ENCODE data around the gene IL15RA. TPM values are rescaled to one million over a fixed set of nuclear protein-coding genes. Genes with fewer than 3 reads are reported as not detected.

Gene IL15RA
- total and polyA plus RNA-seq, 7 experiments from 2014 or later, result 2.9 to 24.9 (median 5.6) TPM

DNA sequence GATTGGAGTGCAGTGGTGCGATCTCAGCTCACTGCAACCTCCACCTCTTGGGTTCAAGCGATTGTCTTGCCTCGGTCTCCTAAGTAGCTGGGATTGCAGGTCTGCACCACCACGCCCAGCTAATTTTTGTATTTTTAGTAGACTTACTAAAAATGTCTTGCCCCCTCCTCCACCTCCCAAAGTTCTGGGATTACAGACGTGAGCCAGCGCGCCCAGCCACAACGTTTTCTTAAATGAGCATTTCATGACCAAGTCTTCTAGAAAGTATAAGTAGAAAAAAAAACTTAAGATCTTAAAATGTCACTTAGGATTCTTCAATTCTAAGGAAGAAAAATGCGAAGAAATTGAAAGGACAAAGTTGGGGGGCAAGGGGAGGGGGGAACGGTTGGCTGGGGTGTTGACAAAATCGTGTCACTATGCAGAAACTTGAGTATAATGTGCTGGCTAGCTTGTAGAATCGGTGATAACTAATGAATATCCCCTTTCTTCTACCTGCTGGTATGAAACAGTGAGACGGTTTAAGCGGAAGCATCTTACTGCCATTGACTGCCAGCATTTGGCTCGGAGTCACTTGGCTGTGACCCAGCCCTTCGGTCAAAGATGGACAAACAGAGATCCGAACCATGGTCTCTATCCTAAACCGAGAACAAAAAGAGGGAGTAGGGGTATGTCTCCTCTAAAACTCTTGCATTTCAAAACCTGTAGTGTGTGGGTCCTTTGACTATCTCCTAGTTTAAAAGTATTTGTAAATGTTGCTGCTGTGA lies 74.7 kb downstream of the IL15RA start:
- H3K27ac ChIP-seq (ENCODE audit: low read depth, low read length), result no peak overlapping the region
- peaks cover 15 to 49% (median 28%) of the 10 kb centered on the region in 7 donors for H3K4me1 Mint-ChIP-seq
- no peaks in the 10 kb centered on the region for H3K27me3 Mint-ChIP-seq
- H3K4me3 Mint-ChIP-seq, result no peak overlapping the region
- ATAC-seq, result no peak
- no peak overlapping the region for H3K4me3 ChIP-seq (ENCODE audit: low read length)
- peaks cover 10 to 18% (median 11%) of the 10 kb centered on the region in 3 experiments for H3K36me3 ChIP-seq (ENCODE audit: control insufficient read depth in 2 of 3, insufficient read depth in 3 of 3, low read length in 3 of 3)
- H3K9me3 ChIP-seq (ENCODE audit: control insufficient read depth in 2 of 3, low read length in 3 of 3), result peaks cover 0 to 5% (median 0%) of the 10 kb centered on the region in 3 experiments
- intact Hi-C loops (cut with micrococcal nuclease), result no loop called here
- peaks cover 9 to 51% (median 37%) of the 10 kb centered on the region in 5 donors for H3K36me3 Mint-ChIP-seq
- ChIA-PET CTCF (no interaction called here), POLR2A (interaction anchor here (1.0 kb wide), 1 partner anchor 13 kb away, joined by 3 read pairs; the partner anchor contains the start of genes ANKRD16 and FBH1)
- H3K27me3 ChIP-seq (ENCODE audit: control insufficient read depth in 2 of 2, insufficient read depth in 2 of 2, low read length in 2 of 2), result no peaks in the 10 kb centered on the region
- H3K27ac Mint-ChIP-seq, result no peak overlapping the region
- H3K4me1 ChIP-seq (ENCODE audit: control insufficient read depth in 2 of 2, insufficient read depth in 2 of 2, low read length in 2 of 2), result no peaks in the 10 kb centered on the region
- H3K9me3 Mint-ChIP-seq, result peaks cover 0 to 9% (median 0%) of the 10 kb centered on the region in 11 donors
- DNase-seq, result no peak

Other genes with a start within 250 kb of the IL15RA start
- gene GDI2, start 164.1 kb downstream of the IL15RA start, total RNA-seq, result 100 to 1,000 TPM in 4 of 5 experiments, 10 to 100 TPM in 1; 85.3 to 236 (median 121) TPM
- 100 to 1,000 TPM; 144 to 186 TPM for gene GDI2, start 164.1 kb downstream of the IL15RA start, polyA plus RNA-seq
- 1 to 10 TPM; 4.6 to 9.8 (median 7.2) TPM for gene ANKRD16, start 87.7 kb downstream of the IL15RA start, total RNA-seq
- 1 to 10 TPM; 6.2 to 7.0 TPM for gene ANKRD16, start 87.7 kb downstream of the IL15RA start, polyA plus RNA-seq
- 100 to 1,000 TPM in 2 of 5 experiments, 10 to 100 TPM in 3; 64.8 to 105 (median 78.6) TPM for gene FBH1, start 87.3 kb downstream of the IL15RA start, total RNA-seq
- 10 to 100 TPM; 59.9 to 96.4 TPM for gene FBH1, start 87.3 kb downstream of the IL15RA start, polyA plus RNA-seq
- gene IL2RA, start 84.8 kb upstream of the IL15RA start, total RNA-seq, result 100 to 1,000 TPM in 1 of 5 experiments, 10 to 100 TPM in 1, 1 to 10 TPM in 3; 2.5 to 266 (median 6.7) TPM
- 1 to 10 TPM in 1 of 2 donors, under 1 TPM in 1; 0.85 to 3.0 TPM for gene IL2RA, start 84.8 kb upstream of the IL15RA start, polyA plus RNA-seq
- gene RBM17, start 111.5 kb upstream of the IL15RA start, total RNA-seq, result 100 to 1,000 TPM; 120 to 158 (median 127) TPM
- gene RBM17, start 111.5 kb upstream of the IL15RA start, polyA plus RNA-seq, result 10 to 100 TPM; 66.6 to 83.0 TPM
- gene PFKFB3, start 225.4 kb upstream of the IL15RA start, total RNA-seq, result 100 to 1,000 TPM in 1 of 5 experiments, 10 to 100 TPM in 4; 65.9 to 129 (median 80.5) TPM
- gene PFKFB3, start 225.4 kb upstream of the IL15RA start, polyA plus RNA-seq, result 10 to 100 TPM in 1 of 2 donors, 1 to 10 TPM in 1; 2.3 to 13.0 TPM